Glomerular endothelial cell (primary cell): Measurements from ENCODE around the gene COQ8A. TPM values are rescaled to one million over a fixed set of nuclear protein-coding genes. Genes with fewer than 3 reads are reported as not detected.

Experiments
- DNase-seq: peaks from one replicate; pipeline ENCODE4 v3.0.0-alpha.2; 2011; ENCODE audit warnings: low read depth, low spot score; ENCODE audit errors: extremely low read depth
- total RNA-seq: library from RNA; depleted of rRNA; stranded (reverse); fragments of >200 nt; gene quantifications from 2 replicates; pipeline ENCODE4 v1.2.3, GENCODE V29; 2015

The COQ8A gene
- total RNA-seq, 1 donor from 2014 or later: 8.4 TPM

- DNase-seq: no peak
Observed at GRCh38 chr1:226982451-226983177, 42.5 kb downstream of the COQ8A start.

DNA sequence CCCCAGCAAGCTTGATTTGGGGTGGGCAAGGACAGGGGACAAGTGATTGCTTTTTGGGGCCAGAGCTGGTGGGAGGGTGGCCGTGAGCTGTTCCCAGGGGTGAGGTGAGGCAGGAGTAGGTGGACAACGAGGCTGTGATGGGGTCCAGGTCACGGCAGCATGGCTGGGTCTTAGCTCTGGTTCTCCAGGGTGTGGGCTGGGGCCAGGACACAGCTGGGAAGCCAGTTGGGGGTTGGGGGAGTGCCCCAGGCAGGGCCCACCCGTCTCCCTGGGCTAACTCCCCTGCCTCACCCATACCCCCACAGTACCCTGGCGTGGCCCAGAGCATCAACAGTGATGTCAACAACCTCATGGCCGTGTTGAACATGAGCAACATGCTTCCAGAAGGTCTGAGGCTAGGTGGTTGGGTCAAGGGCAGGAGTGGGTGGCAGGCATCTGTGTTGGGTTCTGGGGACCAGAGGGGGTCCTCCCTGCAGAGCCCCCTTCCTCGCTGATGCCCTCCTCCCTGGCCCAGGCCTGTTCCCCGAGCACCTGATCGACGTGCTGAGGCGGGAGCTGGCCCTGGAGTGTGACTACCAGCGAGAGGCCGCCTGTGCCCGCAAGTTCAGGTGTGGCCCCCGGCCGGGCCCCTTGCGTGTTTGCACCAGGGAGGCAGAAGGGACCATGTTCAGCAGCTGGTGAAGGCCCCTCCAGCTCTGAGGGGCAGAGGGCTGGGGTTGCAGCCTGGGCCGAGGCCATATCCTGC is 43.3 kb downstream of the COQ8A start:
- no peak for DNase-seq

DNA sequence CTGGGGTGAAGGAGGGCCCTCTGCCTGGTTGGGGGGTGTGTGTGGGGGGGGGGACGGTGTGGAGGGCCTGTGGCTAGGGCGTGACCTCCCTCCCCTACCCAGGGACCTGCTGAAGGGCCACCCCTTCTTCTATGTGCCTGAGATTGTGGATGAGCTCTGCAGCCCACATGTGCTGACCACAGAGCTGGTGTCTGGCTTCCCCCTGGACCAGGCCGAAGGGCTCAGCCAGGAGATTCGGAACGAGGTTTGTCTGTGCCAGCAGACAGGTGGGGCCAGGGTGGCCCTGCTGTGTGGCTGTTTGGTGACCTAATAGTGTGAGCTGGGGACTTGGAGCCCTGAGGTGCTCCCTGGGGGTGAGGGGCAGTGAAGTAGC is 43.9 kb downstream of the COQ8A start:
- no peak for DNase-seq

DNA sequence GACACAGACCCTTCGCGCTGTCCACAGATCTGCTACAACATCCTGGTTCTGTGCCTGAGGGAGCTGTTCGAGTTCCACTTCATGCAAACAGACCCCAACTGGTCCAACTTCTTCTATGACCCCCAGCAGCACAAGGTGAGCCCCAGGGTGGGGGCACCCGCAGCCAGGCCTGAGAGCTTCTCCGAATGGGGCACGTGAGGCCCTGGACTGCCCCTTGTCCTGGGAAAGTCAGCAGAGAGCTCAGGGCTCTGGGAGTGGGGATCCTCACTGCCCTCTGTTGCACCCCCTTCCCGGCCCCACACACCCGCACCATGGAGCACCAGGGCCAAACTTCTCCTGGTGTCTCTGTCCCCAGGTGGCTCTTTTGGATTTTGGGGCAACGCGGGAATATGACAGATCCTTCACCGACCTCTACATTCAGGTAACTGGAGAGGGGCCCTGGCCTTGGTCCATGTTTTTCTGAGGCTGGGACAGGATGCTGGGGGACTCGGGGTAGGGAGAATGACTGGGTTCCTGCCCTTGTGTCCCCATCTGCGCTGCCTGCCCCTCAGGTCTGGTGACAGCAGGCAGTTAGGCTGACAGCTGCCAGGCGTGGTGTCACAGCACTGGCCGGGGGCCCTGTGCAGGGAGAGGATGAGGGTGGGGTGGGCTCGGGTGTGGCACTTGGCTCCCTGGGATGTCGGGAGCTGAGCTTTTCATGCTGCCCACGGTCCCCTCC is 44.6 kb downstream of the COQ8A start:
- no peak for DNase-seq

GRCh38 chr1:226985239-226985838 is 45.2 kb downstream of the COQ8A start:
- DNase-seq: no peak

DNA sequence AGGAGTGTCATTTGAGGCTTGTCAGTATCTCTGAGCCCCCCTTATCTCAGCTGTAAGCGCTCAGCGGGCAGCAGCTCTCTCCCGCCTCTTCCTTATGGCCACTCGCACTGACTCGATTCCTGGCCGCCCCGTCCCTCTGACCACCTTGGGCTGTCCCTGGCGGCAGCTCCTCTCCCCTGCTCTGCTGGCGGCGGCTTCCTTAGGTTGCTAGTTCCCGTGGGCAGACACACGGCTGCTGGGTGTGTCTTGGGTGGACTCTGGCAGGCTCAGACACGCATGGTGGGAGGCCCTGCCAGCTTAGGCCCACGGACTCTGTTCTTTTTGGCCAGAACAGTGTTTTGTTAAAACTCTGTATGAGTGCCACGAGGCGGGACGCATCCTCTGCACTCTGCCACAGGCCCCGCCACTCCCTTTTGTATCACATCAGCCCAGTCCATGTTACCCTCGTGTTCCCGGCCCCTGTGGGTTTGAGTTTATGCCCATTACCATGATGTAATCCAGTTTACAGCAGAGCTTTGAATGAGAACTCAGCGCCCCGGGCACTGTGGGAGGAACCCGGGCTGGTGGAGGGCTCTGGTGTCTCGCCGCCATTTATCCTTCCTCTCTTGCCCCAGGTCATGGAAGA is 45.9 kb downstream of the COQ8A start:
- DNase-seq: no peak

DNA sequence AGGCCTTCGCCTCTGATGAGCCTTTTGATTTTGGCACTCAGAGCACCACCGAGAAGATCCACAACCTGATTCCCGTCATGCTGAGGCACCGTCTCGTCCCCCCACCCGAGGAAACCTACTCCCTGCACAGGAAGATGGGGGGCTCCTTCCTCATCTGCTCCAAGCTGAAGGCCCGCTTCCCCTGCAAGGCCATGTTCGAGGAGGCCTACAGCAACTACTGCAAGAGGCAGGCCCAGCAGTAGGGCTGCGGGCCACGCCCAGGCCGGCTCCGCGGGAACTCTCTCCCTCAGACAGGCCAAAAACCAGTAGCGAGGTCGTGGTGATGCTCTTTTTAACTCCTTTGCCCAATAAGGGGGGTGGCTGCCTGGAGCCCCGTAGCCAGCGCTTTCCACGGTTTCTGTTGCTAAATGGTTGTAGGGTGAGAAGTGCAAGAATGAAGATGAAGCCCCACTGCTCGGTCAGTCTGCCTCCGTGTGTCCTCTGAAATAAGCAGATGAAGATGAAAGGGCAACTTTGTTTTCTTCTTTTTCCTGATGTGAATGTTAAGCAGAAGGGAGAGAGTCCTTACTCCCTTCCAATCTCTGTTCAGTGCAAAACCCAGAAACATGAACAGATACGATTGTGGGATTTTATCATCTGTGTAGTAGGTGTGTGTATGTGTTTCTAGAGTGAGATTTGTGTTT is 46.5 kb downstream of the COQ8A start:
- DNase-seq: no peak

- DNase-seq: no peak
Observed at GRCh38 chr1:226987179-226987536, 47.1 kb downstream of the COQ8A start.

- no peak for DNase-seq
Observed at GRCh38 chr1:226987623-226988333, 47.7 kb downstream of the COQ8A start.

DNA sequence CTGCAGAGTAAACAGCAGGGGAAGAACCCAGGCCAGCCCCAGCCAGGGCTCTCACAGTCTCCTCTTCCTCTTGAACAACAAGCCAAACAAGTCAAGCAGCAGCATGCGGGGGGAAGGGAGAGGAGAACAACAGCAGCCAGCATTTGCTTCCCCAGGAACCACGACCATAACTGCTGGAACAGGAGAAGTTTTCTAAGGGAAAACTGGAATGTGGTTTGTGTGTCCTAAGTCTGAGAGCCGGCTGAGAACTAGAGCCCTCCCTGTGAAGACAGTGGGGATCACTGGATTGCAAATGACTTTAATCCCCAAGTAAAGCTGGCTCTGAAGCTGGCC is 48.2 kb downstream of the COQ8A start:
- DNase-seq: no peak

- DNase-seq: no peak
Observed at GRCh38 chr1:226989085-226989920, 49.2 kb downstream of the COQ8A start.

DNA sequence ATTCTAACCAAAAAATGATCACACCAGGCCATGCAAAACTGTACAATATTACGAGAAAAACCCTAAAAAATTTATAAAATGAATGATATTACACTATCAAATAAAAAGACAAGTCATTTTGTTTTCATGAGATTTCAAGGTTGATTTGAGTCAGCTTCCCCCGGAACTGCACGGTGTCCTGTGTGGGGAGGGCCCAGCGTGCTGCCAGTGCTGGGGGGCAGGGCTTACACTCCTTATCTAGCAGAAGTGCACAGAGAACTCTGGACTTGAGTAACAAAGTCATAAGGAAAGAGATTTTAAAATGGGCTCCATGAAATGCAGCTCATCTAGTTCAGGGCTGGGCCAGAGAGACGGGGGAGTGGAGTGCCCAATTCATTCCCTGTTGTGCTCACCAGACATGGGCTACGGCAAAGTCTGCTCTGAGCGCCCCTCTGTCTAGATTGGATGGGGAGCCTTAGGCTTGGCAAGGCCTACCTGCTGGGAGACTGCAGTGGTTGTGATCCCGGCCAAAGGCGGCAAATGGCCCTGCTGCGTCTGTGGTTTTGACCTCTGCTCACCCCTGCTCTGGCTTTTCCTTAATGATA is 50.1 kb downstream of the COQ8A start:
- DNase-seq: peak; percentile 34

- no peak for DNase-seq
Observed at GRCh38 chr1:226991920-226992319, 51.8 kb downstream of the COQ8A start.

DNA sequence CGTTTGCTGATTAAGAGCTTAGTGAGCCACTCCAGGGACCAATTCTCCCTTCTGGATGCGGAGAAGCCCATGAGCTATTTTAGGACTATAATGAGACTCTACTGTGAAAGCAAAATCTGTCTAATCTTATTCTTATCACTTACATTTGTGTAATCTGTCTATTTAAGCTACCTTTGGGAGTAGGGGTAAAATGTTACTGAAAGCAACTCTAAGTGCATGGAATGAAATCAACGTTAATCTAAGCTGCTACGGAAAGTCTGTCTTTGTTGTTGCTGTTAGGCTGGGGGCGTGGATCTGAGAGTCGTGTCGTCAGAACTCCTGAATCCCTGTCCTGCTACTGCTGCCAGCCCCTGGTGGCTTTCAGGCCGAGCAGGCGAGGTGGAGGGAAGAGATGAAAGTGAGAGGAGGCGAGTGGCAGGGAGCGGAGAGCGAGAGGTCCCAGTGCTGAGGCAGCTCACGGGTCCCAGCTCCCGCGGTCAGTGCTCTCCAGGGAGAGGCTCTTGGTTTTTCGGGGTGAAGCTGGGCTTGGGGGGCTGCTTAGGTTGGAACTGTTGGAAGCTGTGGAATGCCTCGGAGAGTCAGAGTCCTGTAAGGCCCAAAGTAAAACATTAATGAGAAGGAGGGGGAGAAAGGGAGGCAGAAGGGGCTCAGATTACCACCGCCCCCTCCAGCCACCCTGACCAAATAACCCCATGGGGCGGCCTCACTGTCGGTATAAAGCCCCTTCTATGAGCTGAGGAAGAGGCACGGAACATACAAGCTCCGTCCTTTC is 53.9 kb downstream of the COQ8A start:
- no peak for DNase-seq

DNA sequence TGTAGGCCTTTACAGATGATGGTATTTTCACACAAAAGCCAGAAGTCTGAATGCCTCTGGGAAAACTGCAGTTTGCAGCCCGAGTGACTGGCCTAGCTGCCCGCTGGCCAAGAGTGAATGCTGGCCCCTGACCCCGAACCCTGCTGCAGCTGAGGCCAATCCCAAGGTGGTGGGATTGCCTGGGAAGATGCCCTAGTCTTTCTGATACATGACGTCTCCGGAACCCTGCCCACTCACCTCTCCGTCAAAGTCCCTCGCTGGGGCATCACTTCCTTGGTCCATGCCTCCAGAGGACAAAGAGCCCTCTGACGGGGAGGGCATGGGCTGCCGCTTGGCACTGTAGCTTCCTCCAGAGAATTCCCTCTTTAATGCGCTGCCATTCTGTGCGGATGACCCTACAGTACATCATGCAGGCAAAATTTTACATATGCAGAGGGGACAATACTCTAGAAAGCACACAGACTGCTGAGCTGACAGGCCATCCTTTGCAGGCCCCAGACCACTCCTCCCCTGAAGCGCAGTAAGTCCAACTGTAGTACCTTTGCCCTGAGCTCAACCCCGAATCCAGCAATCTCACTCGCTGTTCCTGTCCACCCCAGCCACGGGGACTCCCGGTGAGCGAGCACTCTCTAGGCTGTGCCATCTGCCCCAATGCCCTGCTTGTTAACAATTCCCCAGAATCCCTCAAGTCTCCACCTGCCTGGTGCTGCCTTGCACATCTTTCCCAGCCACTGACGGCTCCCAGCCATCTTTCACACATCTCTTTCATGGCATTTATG is 54.7 kb downstream of the COQ8A start:
- no peak for DNase-seq

GRCh38 chr1:226995365-226996332 is 55.6 kb downstream of the COQ8A start:
- DNase-seq: no peak
